SK-N-MC (cell line): ENCODE measurements around the gene ZNF157.

Source experiments
- EZH2 ChIP-seq: fragments of 200-600 bp; sonication (generic); IDR thresholded peaks from one replicate; pipeline ENCODE4 v1.6.1; 2017; ENCODE audit warnings: antibody characterized with exemption
- FOXP2 ChIP-seq: optimal IDR thresholded peaks from 2 replicates; pipeline ENCODE3; 2011; ENCODE audit warnings: mild to moderate bottlenecking, moderate library complexity; ENCODE audit not compliant: insufficient read depth; ENCODE audit errors: extremely low read length, control extremely low read depth
- POLR2AphosphoS5 ChIP-seq: IDR thresholded peaks from 2 replicates; pipeline ENCODE4 v1.6.1; 2012; ENCODE audit warnings: mild to moderate bottlenecking, low read depth, low read length, borderline replicate concordance

- TF ChIP-seq EZH2 (no peak), POLR2AphosphoS5 (no peak), FOXP2 (no peak)
These were observed 48.5 kb upstream of the ZNF157 start for GRCh38 chrX:47321823-47322371.
